Activated CD8-positive, alpha-beta T cell treated with anti-CD3 and anti-CD28 coated beads for 36 hours (primary cell): Measurements from ENCODE around the gene OR10G8. TPM values are rescaled to one million over a fixed set of nuclear protein-coding genes. Genes with fewer than 3 reads are reported as not detected.
"Not testable (repeated sequence)": the region's sequence is repeated elsewhere in the genome, so short reads cannot be mapped to it uniquely, and the experiment has no call there.

Experiments used
- ATAC-seq: fragments of 200-7000 bp; cut with Tn5 transposase; one replicate; pipeline ENCODE4 v1.10.0; 2021; ENCODE audit warnings: mild to moderate bottlenecking, moderate library complexity
- CTCF ChIA-PET: fragments of 350-600 bp; sonication (Branson Sonifier 250); formaldehyde crosslinking; loops from one replicate; lab custom pipeline; 2021; ENCODE audit warnings: antibody characterized with exemption; lab: Charles Lee
- POLR2A ChIA-PET: fragments of 350-600 bp; sonication (Branson Sonifier 250); formaldehyde crosslinking; loops from one replicate; lab custom pipeline; 2021; ENCODE audit warnings: antibody characterized with exemption; lab: Charles Lee
- DNase-seq: peaks from one replicate; pipeline ENCODE4 v3.0.0-alpha.2; 2020
- H3K27ac Mint-ChIP-seq: one replicate; pipeline ENCODE4 v1.8.0; 2021; ENCODE audit warnings: mild to moderate bottlenecking, mixed read lengths
- H3K27me3 Mint-ChIP-seq: one replicate; pipeline ENCODE4 v1.8.0; 2021; ENCODE audit warnings: mixed read lengths
- H3K36me3 Mint-ChIP-seq: one replicate; pipeline ENCODE4 v1.8.0; 2021; ENCODE audit warnings: low read depth, mixed read lengths
- H3K4me1 Mint-ChIP-seq: one replicate; pipeline ENCODE4 v1.8.0; 2021; ENCODE audit warnings: low read depth, mixed read lengths
- H3K4me3 Mint-ChIP-seq: one replicate; pipeline ENCODE4 v1.8.0; 2021; ENCODE audit warnings: mild to moderate bottlenecking, moderate library complexity, mixed read lengths
- H3K9me3 Mint-ChIP-seq: one replicate; pipeline ENCODE4 v1.8.0; 2021; ENCODE audit warnings: mixed read lengths
- intact Hi-C: fragments of 100-400 bp; cut with micrococcal nuclease; formaldehyde crosslinking; loops from one replicate; pipeline ENCODE4 v1.10.0; 2022
- total RNA-seq, 2 experiments: library from RNA; stranded (reverse); gene quantifications; one replicate each; pipeline ENCODE4 v1.2.3, GENCODE V29; 2021
- TF ChIP-seq, protein P1 (sequence below): fragments of 200-600 bp; IDR thresholded peaks from one replicate; pipeline ENCODE4 v1.8.0; 2022; ENCODE audit warnings: antibody characterized with exemption, mild to moderate bottlenecking

The OR10G8 gene, protein sequence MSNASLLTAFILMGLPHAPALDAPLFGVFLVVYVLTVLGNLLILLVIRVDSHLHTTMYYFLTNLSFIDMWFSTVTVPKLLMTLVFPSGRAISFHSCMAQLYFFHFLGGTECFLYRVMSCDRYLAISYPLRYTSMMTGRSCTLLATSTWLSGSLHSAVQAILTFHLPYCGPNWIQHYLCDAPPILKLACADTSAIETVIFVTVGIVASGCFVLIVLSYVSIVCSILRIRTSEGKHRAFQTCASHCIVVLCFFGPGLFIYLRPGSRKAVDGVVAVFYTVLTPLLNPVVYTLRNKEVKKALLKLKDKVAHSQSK
- total RNA-seq = not detected

DNA sequence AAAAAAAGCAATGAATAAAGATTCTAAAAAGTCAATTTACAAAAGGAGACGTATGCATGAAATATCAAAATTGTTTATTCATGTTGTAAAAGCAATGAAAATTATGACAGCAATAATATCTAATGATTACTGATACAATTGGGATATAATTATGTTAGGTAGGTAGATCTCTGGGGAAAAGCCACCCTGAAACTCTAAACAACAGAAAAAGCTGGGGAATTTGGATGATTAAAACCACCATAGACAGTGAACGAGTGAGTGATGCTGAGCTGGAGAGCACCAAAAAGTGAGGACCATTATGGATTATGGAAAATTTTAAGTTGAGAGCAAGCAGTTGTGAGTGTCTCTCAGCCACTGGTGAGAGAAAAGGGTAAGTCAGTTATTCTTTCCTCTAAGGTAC lies at the start of gene OR10G8:
OR10G8 (plus strand) TSS at position 301 of the 400 bp plus-strand sequence. CDS start 2,825 bp downstream, outside the sequence.
- ChIA-PET POLR2A (no interaction called here), CTCF (no interaction called here)
- intact Hi-C loops = no loop called here
- ATAC-seq (no peak), DNase-seq (no peak)
- Mint-ChIP-seq H3K4me3 (no peak within 1 kb of the TSS), H3K9me3 (no peaks in the 10 kb centered on the region), H3K4me1 (no peaks in the 10 kb centered on the region), H3K27me3 (no peaks in the 10 kb centered on the region), H3K36me3 (no peaks in the 10 kb centered on the region), H3K27ac (no peak within 1 kb of the TSS)
- TF ChIP-seq, protein P1, sequence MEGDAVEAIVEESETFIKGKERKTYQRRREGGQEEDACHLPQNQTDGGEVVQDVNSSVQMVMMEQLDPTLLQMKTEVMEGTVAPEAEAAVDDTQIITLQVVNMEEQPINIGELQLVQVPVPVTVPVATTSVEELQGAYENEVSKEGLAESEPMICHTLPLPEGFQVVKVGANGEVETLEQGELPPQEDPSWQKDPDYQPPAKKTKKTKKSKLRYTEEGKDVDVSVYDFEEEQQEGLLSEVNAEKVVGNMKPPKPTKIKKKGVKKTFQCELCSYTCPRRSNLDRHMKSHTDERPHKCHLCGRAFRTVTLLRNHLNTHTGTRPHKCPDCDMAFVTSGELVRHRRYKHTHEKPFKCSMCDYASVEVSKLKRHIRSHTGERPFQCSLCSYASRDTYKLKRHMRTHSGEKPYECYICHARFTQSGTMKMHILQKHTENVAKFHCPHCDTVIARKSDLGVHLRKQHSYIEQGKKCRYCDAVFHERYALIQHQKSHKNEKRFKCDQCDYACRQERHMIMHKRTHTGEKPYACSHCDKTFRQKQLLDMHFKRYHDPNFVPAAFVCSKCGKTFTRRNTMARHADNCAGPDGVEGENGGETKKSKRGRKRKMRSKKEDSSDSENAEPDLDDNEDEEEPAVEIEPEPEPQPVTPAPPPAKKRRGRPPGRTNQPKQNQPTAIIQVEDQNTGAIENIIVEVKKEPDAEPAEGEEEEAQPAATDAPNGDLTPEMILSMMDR = no peak

DNA sequence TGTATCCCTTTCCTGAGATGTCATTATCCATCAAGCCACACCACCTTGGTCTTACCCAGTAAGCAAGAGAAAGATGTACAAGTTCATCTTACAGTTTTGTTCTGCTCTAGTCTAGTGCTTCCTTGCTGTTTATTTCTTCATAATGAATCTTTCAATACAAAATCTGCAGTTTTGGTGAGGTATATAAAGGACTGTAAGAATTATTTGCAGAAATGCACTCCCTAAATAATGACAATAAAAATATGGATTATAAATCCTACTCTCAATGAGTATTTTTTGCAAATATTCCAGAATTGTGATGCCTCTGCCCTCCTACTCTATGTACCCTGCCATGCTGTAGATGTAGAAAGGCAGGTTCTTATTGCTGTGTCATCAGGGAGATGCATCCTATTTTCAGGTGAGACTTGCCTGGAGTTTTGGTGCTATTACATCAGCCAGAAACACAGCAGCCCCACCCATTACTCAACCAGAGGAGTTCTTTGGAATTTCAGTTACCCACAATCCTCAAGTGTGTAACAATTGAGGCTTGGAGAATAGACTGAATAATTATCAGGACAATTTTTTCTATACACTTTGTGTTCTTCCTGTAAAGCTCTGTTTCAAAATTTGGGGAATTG lies 48.8 kb upstream of the OR10G8 start, which contains the start of gene OR10S1:
OR10S1 (minus strand) TSS at position 51 of the 617 bp plus-strand sequence. CDS start 117 bp downstream, outside the sequence.
- H3K4me1 Mint-ChIP-seq = no peaks in the 10 kb centered on the region
- ChIA-PET POLR2A (interaction anchor here (0.7 kb wide), 1 partner anchor 25 kb away, joined by 3 read pairs; no protein-coding TSS in a partner anchor), CTCF (no interaction called here)
- peaks cover 3% of the 10 kb centered on the region for H3K27me3 Mint-ChIP-seq
- DNase-seq (no peak), ATAC-seq (no peak)
- H3K36me3 Mint-ChIP-seq = no peaks in the 10 kb centered on the region
- intact Hi-C loops = no loop called here
- TF ChIP-seq, protein P1 = no peak
- no peak within 1 kb of the TSS for H3K27ac Mint-ChIP-seq
- H3K9me3 Mint-ChIP-seq = peaks cover 5% of the 10 kb centered on the region
- H3K4me3 Mint-ChIP-seq = no peak within 1 kb of the TSS

DNA sequence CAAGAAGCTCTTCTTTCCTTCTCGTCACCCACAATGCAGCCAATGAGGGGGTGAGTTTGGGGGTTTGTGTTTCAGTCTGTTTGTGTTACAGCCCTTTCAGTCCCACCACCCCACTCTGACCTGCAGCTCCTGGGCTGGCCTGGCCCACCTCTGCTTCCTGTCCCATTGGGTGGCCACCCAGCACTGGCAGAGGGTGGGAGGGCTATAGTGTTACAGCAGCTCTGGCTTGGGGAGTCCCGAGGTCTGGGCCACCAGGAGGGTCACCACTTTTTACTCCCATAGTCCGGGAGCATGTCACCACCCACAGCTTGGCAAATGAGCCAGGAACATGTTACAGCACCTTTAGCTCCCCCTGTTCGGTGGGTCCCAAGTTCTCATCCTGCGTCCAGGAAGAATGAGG lies 47.3 kb upstream of the OR10G8 start:
- ChIA-PET CTCF (no interaction called here), POLR2A (no interaction called here)

DNA sequence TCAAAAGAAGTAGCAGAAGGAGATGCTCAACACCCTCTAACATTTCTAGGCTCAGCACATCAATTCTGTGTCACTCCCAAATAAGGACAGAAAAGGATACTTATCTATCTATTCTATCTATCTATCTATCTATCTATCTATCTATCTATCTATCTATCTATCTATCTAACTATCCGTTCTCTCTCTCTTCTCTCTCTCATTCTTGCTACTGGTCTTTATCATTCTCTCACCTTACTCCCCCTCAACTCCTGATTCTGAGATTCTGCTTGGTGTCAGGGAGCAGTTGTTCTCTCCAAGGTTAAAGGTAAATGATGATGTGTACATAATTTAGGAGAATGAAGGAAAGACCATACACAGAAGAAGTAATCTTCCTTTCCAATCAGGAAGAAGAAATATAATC lies 31.5 kb upstream of the OR10G8 start, which contains the start of gene OR10G6:
OR10G6 (minus strand) TSS at position 43 of the 400 bp plus-strand sequence; CDS start at position 43, 0 bp downstream.
- ATAC-seq (no peak), DNase-seq (no peak)
- intact Hi-C loops = no loop called here
- TF ChIP-seq, protein P1 = no peak
- Mint-ChIP-seq H3K27ac (no peak within 1 kb of the TSS), H3K36me3 (no peaks in the 10 kb centered on the region), H3K27me3 (no peaks in the 10 kb centered on the region), H3K4me3 (no peak within 1 kb of the TSS), H3K4me1 (no peaks in the 10 kb centered on the region), H3K9me3 (no peaks in the 10 kb centered on the region)
- ChIA-PET CTCF (no interaction called here), POLR2A (no interaction called here)

More for the DNA sequence above, 47.3 kb upstream of the OR10G8 start:
- Mint-ChIP-seq H3K36me3 (no peaks in the 10 kb centered on the region), H3K9me3 (peaks cover 5% of the 10 kb centered on the region), H3K27me3 (peaks cover 3% of the 10 kb centered on the region), H3K4me3 (no peak overlapping the region), H3K4me1 (no peaks in the 10 kb centered on the region), H3K27ac (no peak overlapping the region)
- DNase-seq (no peak), ATAC-seq (no peak)
- TF ChIP-seq, protein P1 = no peak
- intact Hi-C loops = no loop called here

DNA sequence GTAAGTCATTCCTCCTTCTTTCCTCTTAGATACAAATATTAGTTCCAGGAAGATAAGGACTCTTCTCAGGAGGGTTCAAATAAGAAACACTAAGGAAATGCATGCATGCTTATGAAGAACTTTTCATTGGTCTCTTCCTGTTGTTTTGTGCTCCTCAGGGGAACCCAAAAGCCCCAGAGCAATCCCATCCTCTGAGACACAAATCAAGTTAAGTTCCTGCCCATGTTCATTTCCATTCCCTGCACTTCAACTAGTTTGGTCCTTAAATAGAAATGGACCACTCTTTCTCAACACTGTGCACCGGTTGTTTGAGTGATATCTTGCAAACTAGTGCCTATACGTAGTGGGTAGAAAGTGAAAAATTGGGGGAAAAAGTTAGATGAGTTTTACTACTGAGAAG lies 13.9 kb upstream of the OR10G8 start, which contains the start of gene OR10G4:
OR10G4 (plus strand) TSS at position 301 of the 400 bp plus-strand sequence. CDS start 2,578 bp downstream, outside the sequence.
- no peak for ATAC-seq
- intact Hi-C loops = no loop called here
- Mint-ChIP-seq H3K4me3 (no peak within 1 kb of the TSS), H3K27ac (no peak within 1 kb of the TSS), H3K4me1 (no peaks in the 10 kb centered on the region), H3K27me3 (peaks cover 3% of the 10 kb centered on the region), H3K36me3 (no peaks in the 10 kb centered on the region), H3K9me3 (no peaks in the 10 kb centered on the region)
- DNase-seq = no peak
- CTCF ChIA-PET = no interaction called here
- TF ChIP-seq, protein P1 = no peak
- POLR2A ChIA-PET = no interaction called here

DNA sequence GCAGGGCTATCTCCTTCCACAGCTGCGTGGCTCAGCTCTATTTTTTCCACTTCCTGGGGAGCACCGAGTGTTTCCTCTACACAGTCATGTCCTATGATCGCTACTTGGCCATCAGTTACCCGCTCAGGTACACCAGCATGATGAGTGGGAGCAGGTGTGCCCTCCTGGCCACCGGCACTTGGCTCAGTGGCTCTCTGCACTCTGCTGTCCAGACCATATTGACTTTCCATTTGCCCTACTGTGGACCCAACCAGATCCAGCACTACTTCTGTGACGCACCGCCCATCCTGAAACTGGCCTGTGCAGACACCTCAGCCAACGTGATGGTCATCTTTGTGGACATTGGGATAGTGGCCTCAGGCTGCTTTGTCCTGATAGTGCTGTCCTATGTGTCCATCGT lies 10.8 kb upstream of the OR10G8 start:
- H3K36me3 Mint-ChIP-seq, H3K4me1 Mint-ChIP-seq, H3K27me3 Mint-ChIP-seq, H3K27ac Mint-ChIP-seq, H3K4me3 Mint-ChIP-seq, DNase-seq, CTCF ChIA-PET, POLR2A ChIA-PET, H3K9me3 Mint-ChIP-seq, intact Hi-C loops, ATAC-seq: not testable (repeated sequence)
